DOHH2 (cell line): ENCODE measurements around the gene CCDC107.
"Not testable (repeated sequence)": the region's sequence is repeated elsewhere in the genome, so short reads cannot be mapped to it uniquely, and the experiment has no call there.

Experiments used
- EZH2phosphoT487 ChIP-seq: fragments of 200-600 bp; sonication (generic); IDR thresholded peaks from 2 replicates; pipeline ENCODE4 v1.6.1; 2017; ENCODE audit warnings: borderline replicate concordance, mild to moderate bottlenecking, antibody characterized with exemption, low read length, moderate library complexity, mixed read lengths
- TF ChIP-seq, protein P1 (sequence below): fragments of 200-600 bp; sonication (generic); IDR thresholded peaks from one replicate; pipeline ENCODE4 v1.5.1; 2014; ENCODE audit warnings: antibody characterized with exemption, mild to moderate bottlenecking, low read depth, low read length; ENCODE audit not compliant: poor library complexity, severe bottlenecking

GRCh38 chr9:35612066-35612465, 46.0 kb upstream of the CCDC107 start:
- TF ChIP-seq, protein P1, sequence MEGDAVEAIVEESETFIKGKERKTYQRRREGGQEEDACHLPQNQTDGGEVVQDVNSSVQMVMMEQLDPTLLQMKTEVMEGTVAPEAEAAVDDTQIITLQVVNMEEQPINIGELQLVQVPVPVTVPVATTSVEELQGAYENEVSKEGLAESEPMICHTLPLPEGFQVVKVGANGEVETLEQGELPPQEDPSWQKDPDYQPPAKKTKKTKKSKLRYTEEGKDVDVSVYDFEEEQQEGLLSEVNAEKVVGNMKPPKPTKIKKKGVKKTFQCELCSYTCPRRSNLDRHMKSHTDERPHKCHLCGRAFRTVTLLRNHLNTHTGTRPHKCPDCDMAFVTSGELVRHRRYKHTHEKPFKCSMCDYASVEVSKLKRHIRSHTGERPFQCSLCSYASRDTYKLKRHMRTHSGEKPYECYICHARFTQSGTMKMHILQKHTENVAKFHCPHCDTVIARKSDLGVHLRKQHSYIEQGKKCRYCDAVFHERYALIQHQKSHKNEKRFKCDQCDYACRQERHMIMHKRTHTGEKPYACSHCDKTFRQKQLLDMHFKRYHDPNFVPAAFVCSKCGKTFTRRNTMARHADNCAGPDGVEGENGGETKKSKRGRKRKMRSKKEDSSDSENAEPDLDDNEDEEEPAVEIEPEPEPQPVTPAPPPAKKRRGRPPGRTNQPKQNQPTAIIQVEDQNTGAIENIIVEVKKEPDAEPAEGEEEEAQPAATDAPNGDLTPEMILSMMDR, result not testable (repeated sequence)
- not testable (repeated sequence) for TF ChIP-seq EZH2phosphoT487
